GM12865 (cell line): ENCODE data around the gene NKTR.
"Not testable (repeated sequence)": the region's sequence is repeated elsewhere in the genome, so short reads cannot be mapped to it uniquely, and the experiment has no call there.

Experiments used
- DNase-seq: peaks from one replicate; pipeline ENCODE4 v3.0.0; 2010; ENCODE audit warnings: low read depth
- H3K4me3 ChIP-seq: 2 replicates; pipeline ENCODE4 v1.5.1; 2011; ENCODE audit warnings: mild to moderate bottlenecking, low read depth, low read length, control low read depth
- CTCF ChIP-seq: IDR thresholded peaks from 2 replicates; pipeline ENCODE4 v1.5.1; 2011; ENCODE audit warnings: low read length, control low read depth, low read depth, inconsistent platforms; ENCODE audit not compliant: insufficient read depth; ENCODE audit errors: missing control alignments

The NKTR gene

DNA sequence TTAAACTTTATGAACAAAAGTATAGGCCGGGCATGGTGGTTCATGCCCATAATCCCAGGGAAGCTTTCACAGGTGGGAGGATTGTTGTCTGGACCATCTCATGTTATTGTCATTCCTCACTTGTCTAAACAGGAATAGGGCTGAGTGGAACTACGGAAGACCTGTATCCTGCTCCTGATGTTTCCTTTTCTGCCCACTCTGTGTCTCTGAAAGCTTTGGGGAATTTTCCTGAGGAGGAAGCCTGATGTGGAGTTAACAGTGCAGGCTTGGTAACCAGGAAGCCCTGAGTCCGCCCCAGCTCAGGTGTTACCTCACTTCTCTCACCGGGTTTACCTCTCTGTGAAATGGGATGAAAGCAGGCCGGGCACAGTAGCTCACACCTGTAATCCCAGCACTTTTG lies 11.9 kb upstream of the NKTR start:
- no peak for DNase-seq
- no peak for TF ChIP-seq CTCF
- H3K4me3 ChIP-seq, result no peak overlapping the region

- no peak for TF ChIP-seq CTCF
- no peak for DNase-seq
- H3K4me3 ChIP-seq, result peak overlapping the region; percentile 60
Measured at GRCh38 chr3:42589382-42590109, 10.9 kb upstream of the NKTR start.

GRCh38 chr3:42590989-42591756 lies 9.3 kb upstream of the NKTR start:
- no peak for TF ChIP-seq CTCF
- peak; percentile 31 for DNase-seq
- peak overlapping the region; percentile 97 for H3K4me3 ChIP-seq

GRCh38 chr3:42591811-42592210 lies 8.7 kb upstream of the NKTR start:
- TF ChIP-seq CTCF, result no peak
- DNase-seq, result no peak
- peak overlapping the region; percentile 97 for H3K4me3 ChIP-seq

GRCh38 chr3:42593635-42594034 lies 6.9 kb upstream of the NKTR start:
- no peak for DNase-seq
- no peak for TF ChIP-seq CTCF
- no peak overlapping the region for H3K4me3 ChIP-seq

DNA sequence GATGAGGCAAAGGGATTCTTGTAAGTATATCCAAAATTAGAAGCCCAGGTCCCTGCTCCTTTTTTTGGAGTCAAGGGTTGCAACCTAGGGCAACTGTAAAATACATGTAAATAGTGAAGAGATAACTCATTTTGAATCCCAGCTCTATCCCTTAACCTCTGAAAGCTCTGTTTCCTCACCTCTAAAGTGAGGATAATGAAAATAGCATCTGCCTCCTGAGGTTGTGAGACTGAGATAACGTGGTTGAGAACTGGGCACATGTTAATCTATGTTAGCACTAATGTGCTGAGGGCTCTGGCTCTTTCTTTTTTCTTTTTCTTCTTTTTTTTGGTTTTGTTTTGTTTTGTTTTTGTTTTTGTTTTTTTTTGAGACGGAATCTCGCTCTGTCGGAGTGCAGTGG lies 4.8 kb upstream of the NKTR start:
- no peak for TF ChIP-seq CTCF
- no peak for DNase-seq
- H3K4me3 ChIP-seq, result no peak overlapping the region

DNA sequence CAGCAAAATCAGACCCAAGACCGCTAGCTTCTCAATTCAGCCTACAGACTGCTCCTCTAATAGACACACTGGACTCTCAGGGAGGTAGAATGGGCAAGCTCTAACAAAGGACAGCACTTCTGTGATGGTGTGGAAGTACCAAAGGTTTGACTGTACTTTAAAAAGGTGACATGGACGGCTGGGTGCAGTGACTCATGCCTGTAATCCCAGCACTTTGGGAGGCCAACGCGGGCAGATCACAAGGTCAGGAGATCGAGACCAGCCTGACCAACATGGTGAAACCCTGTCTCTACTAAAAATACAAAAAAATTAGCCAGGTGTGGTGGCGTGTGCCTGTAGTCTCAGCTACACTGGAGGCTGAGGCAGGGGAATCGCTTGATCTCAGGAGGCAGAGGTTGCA lies 3.4 kb upstream of the NKTR start:
- not testable (repeated sequence) for DNase-seq, H3K4me3 ChIP-seq
